ENCODE data around the gene C1QL2.

GRCh38 chr2:119179991-119180390, 21.4 kb upstream of the C1QL2 start:
- no peak for TF ChIP-seq CTCF (IDR thresholded peaks at IDR 0.05; ENCODE audit: poor library complexity)
- no peak for TF ChIP-seq EZH2 (IDR thresholded peaks at IDR 0.05; ENCODE audit: borderline replicate concordance)
- no peak for TF ChIP-seq EZH2phosphoT487 (IDR thresholded peaks at IDR 0.05; ENCODE audit: low read depth, severe bottlenecking, unreplicated experiment)
